Omental fat pad (tissue), 4 donors: Measurements from ENCODE around the gene BHLHE40. TPM values are rescaled to one million over a fixed set of nuclear protein-coding genes. Genes with fewer than 3 reads are reported as not detected.

ENCODE experiments used
- ATAC-seq: fragments of 150-250 bp; one replicate; pipeline ENCODE4 v1.9.1; 2016; ENCODE audit warnings: mild to moderate bottlenecking, moderate library complexity; ENCODE audit not compliant: low FRiP score
- DNase-seq: peaks from one replicate; pipeline ENCODE4 v3.0.0-alpha.2; 2019; ENCODE audit warnings: low spot score
- total RNA-seq, 4 donors: library from RNA; depleted of rRNA; stranded (reverse); fragments of >200 nt; gene quantifications; one replicate each; pipeline ENCODE4 v1.1.0, GENCODE V29; 2016
- TF ChIP-seq, protein P1 (sequence below), 3 donors: fragments of 450-650 bp; IDR thresholded peaks; one replicate each; pipeline ENCODE4 v1.5.1; 2016 to 2017; ENCODE audit warnings: antibody characterized with exemption in 3 of 3, mild to moderate bottlenecking in 3 of 3, moderate library complexity in 2 of 3

Gene BHLHE40
- total RNA-seq, 4 donors from 2014 or later: 16.3 to 101 (median 59.1) TPM

DNA sequence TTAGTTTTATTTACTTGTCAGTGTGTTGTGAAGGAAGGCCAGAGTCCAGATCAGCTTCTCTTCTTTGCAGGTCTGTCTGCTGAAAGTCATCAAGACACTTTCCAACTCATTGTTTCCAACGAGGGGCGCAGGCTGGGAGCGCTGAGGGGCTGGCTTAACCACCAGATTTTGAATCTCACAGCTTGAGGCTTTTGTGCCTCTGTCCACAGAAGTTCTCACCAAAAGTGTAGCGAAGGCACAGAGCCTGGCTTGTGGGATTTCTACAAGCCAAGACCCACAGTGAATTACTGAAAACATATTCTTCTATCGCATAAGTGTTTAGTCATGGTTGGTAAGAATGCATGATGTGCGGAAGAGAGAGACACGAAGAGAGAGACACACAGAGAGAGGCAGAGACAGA, 35.2 kb downstream of the BHLHE40 start:
- TF ChIP-seq, protein P1, sequence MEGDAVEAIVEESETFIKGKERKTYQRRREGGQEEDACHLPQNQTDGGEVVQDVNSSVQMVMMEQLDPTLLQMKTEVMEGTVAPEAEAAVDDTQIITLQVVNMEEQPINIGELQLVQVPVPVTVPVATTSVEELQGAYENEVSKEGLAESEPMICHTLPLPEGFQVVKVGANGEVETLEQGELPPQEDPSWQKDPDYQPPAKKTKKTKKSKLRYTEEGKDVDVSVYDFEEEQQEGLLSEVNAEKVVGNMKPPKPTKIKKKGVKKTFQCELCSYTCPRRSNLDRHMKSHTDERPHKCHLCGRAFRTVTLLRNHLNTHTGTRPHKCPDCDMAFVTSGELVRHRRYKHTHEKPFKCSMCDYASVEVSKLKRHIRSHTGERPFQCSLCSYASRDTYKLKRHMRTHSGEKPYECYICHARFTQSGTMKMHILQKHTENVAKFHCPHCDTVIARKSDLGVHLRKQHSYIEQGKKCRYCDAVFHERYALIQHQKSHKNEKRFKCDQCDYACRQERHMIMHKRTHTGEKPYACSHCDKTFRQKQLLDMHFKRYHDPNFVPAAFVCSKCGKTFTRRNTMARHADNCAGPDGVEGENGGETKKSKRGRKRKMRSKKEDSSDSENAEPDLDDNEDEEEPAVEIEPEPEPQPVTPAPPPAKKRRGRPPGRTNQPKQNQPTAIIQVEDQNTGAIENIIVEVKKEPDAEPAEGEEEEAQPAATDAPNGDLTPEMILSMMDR (IDR thresholded peaks at IDR 0.05): no peak
- DNase-seq (no peak), ATAC-seq (no peak)

DNA sequence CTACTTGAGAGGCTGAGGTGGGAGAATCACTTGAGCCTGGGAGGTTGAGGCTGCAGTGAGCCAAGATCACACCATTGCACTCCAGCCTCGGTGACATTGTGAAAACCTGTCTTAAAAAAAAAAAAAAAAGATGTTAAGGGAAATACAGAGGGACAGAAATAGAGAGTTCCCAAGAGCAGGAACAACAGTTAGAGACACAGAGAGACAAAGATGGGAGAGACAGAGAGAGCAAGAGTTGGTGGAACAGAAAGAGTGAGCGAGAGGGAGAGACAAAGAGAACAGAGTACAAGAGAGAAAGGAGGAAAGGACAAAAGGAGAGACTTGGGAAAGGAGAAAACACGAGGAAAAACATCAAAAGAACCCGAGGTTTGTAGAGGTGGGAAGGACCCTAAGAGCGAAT, 35.8 kb downstream of the BHLHE40 start:
- TF ChIP-seq, protein P1 (IDR thresholded peaks at IDR 0.05): no peak
- no peak for ATAC-seq
- DNase-seq: no peak

DNA sequence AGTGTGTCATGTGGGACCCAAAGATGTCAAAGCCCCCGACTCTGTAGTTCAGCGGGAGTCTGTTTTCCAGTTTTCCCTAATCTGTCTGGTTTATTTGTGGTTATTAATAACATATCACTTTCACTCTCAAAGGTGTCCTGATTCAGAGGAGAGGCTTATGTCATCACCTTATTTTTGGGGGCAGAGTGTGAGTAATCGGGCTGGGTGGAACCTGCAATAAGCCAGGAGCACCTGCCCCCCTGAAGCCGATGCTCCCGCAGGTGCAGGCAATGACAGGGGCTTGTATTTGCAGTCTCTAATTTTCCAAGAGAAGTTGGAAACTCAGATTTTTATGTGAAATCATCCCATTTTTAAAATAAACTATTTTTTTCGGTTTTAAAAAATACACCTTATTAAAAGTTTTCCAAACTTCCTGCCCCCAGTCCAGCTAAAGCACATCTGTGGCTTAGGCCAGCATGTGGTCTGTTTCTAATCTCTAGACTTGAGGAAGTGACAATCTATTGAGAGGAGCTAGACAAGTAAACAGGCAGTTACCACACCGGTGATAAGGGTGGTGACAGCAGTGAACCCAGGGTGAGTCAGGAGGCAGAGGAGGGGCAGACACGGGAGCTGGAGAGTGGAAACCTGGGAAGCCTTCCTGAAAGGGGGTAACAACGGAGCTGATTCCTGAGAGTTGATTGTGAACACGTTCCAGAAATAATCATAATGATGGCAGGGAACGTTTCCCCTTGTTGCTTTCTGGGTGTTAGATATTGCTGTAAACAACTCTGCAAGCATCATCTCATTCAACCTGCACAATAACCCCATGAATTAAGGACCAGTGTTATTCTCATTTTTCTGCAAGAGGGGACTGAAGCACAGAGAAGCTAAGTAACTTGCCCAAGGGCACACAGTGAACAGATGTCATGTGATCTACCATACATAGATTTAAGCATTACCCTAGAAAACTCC, 37.2 kb downstream of the BHLHE40 start:
- DNase-seq (no peak), ATAC-seq (no peak)
- TF ChIP-seq, protein P1 (IDR thresholded peaks at IDR 0.05): no peak

DNA sequence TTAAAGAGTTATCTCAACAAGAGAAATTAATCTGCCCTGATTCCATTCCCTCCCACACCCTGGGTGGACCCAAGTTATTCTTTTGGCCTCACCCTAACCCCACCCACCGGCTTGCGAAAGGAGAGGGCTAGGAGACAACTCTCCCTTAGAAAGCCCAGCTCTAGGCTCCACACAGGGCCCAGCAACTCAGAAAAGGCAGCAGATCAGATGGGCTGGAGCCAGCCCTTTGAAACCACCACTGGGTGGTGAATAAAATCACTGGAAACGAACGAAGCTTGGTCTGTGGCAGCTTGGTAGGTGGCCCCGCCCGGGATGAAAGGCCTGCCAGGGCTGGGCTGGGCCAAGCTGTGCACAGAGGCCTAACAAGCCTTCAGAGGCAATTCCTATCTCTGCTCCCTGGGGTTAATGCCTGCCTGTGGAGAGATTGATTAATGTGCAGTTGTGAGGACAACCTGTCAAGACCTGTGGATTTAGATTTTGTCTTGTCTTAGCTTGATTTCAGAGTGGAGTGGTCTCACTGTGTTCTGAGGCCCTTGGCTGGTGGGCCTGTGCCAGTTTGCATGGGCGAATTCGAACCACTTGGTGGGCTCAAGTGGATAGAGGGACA, 38.8 kb downstream of the BHLHE40 start:
- ATAC-seq: peak; percentile 87
- TF ChIP-seq, protein P1 (IDR thresholded peaks at IDR 0.05): no peak
- no peak for DNase-seq

GRCh38 chr3:5019411-5020241, 40.4 kb downstream of the BHLHE40 start:
- DNase-seq (no peak), ATAC-seq (no peak)
- TF ChIP-seq, protein P1 (IDR thresholded peaks at IDR 0.05): no peak

GRCh38 chr3:5020242-5020722, 41.0 kb downstream of the BHLHE40 start:
- ATAC-seq (no peak), DNase-seq (no peak)
- TF ChIP-seq, protein P1 (IDR thresholded peaks at IDR 0.05): no peak
